GM12878 (cell line): ENCODE results near the gene RERG. TPM values are rescaled to one million over a fixed set of nuclear protein-coding genes. Genes with fewer than 3 reads are reported as not detected.

ENCODE experiments used
- ATAC-seq: fragments of 200-7000 bp; cut with Tn5 transposase; 3 replicates; pipeline ENCODE4 v1.9.1; 2020; ENCODE audit warnings: mild to moderate bottlenecking, moderate library complexity
- BruUV-seq: library from RNA; stranded (reverse); fragments of 400-500 nt; replicated peaks from 2 replicates; lab custom pipeline; 2021; lab: Mats Ljungman, UMichigan
- CTCF ChIA-PET: fragments of 300-600 bp; sonication (Branson Sonifier 250); formaldehyde crosslinking; extraction: SDS; loops from one replicate; lab custom pipeline; 2021; ENCODE audit warnings: inconsistent platforms; lab: Yijun Ruan, JAX
- POLR2A ChIA-PET: fragments of 350-600 bp; formaldehyde crosslinking; extraction: SDS; loops from one replicate; lab custom pipeline; 2021; ENCODE audit warnings: inconsistent platforms; lab: Charles Lee
- RAD21 ChIA-PET: fragments of 300-600 bp; sonication (Branson Sonifier 250); formaldehyde crosslinking; loops from one replicate; lab custom pipeline; 2023; ENCODE audit warnings: antibody characterized with exemption; ENCODE audit not compliant: unreplicated experiment; lab: Charles Lee
- SMC1A ChIA-PET: fragments of 300-600 bp; sonication (Branson Sonifier 250); formaldehyde crosslinking; loops from one replicate; lab custom pipeline; 2023; ENCODE audit not compliant: unreplicated experiment, uncharacterized antibody; lab: Charles Lee
- DNase-seq: peaks from one replicate; pipeline ENCODE4 v3.0.0-alpha.2; 2011; ENCODE audit warnings: low read depth, low spot score
- FAIRE-seq: peaks from 3 replicates; lab custom pipeline; 2011; peaks lifted over from hg19 to GRCh38; lab: Jason Lieb, UNC
- H2AFZ ChIP-seq: 2 replicates; pipeline ENCODE4 v1.6.0; 2011; ENCODE audit warnings: low read depth, low read length, control low read depth; ENCODE audit not compliant: control insufficient read depth
- H3K27ac ChIP-seq: 2 replicates; pipeline ENCODE4 v1.5.1; 2011; ENCODE audit warnings: control low read depth; ENCODE audit not compliant: control insufficient read depth, insufficient read depth
- H3K27me3 ChIP-seq, 2 experiments: replicated peaks in 1 of 2; 2 replicates each; pipeline versions ENCODE4 v1.6.0 to v1.6.1; 2011; ENCODE audit warnings: low read length in 1 of 2; ENCODE audit not compliant: control insufficient read depth in 2 of 2, insufficient read depth in 2 of 2
- H3K36me3 ChIP-seq, 2 experiments: 2 replicates each; pipeline ENCODE4 v1.5.1; 2011; ENCODE audit warnings: low read length in 1 of 2; ENCODE audit not compliant: control insufficient read depth in 2 of 2, insufficient read depth in 2 of 2
- H3K4me1 ChIP-seq: 2 replicates; pipeline ENCODE4 v1.6.1; 2011; ENCODE audit warnings: mild to moderate bottlenecking, low read length, moderate library complexity, mixed read lengths; ENCODE audit not compliant: control insufficient read depth, insufficient read depth
- H3K4me2 ChIP-seq: 2 replicates; pipeline ENCODE4 v1.6.0; 2011; ENCODE audit warnings: control low read depth; ENCODE audit not compliant: control insufficient read depth, insufficient read depth
- H3K4me3 ChIP-seq: fragments of 200-600 bp; sonication (generic); 2 replicates; pipeline ENCODE4 v1.5.1; 2016
- H3K79me2 ChIP-seq: 2 replicates; pipeline ENCODE4 v1.6.0; 2011; ENCODE audit warnings: low read length; ENCODE audit not compliant: control insufficient read depth, insufficient read depth
- H3K9ac ChIP-seq: 2 replicates; pipeline ENCODE4 v1.8.0; 2011; ENCODE audit warnings: low read length, control low read depth, mixed read lengths; ENCODE audit not compliant: control insufficient read depth, insufficient read depth
- H3K9me3 ChIP-seq: replicated peaks from 3 replicates; pipeline ENCODE4 v1.5.1; 2011; ENCODE audit warnings: mild to moderate bottlenecking, low read length; ENCODE audit not compliant: control insufficient read depth, insufficient read depth
- H4K20me1 ChIP-seq: 2 replicates; pipeline ENCODE4 v1.6.0; 2011; ENCODE audit not compliant: control insufficient read depth, insufficient read depth
- ATF7 ChIP-seq: fragments of 450-650 bp; IDR thresholded peaks from 2 replicates; pipeline ENCODE4 v1.6.1; 2016; ENCODE audit warnings: low read depth, mild to moderate bottlenecking
- CHD2 ChIP-seq: IDR thresholded peaks from 2 replicates; pipeline ENCODE4 v1.6.1; 2011; ENCODE audit warnings: low read depth, low read length, improper control_type of control experiment, borderline replicate concordance
- ELK1 ChIP-seq: IDR thresholded peaks from 2 replicates; pipeline ENCODE4 v1.6.1; 2012; ENCODE audit warnings: low read depth, low read length, improper control_type of control experiment
- JUND ChIP-seq: IDR thresholded peaks from 2 replicates; pipeline ENCODE4 v1.6.1; 2012; ENCODE audit warnings: low read depth, mild to moderate bottlenecking, low read length, improper control_type of control experiment, moderate library complexity
- MYB ChIP-seq: fragments of 150-350 bp; IDR thresholded peaks from 2 replicates; pipeline ENCODE4 v1.6.1; 2014; ENCODE audit warnings: mild to moderate bottlenecking, low read depth, low read length, borderline replicate concordance
- NR2C1 ChIP-seq: fragments of 450-650 bp; IDR thresholded peaks from 2 replicates; pipeline ENCODE4 v1.6.1; 2017; ENCODE audit warnings: antibody characterized with exemption, mild to moderate bottlenecking, moderate library complexity
- POLR2AphosphoS5 ChIP-seq: IDR thresholded peaks from 2 replicates; pipeline ENCODE4 v1.6.1; 2011; ENCODE audit warnings: mild to moderate bottlenecking, low read length, inconsistent platforms
- SPI1 ChIP-seq: IDR thresholded peaks from 2 replicates; pipeline ENCODE4 v1.6.1; 2011; ENCODE audit warnings: low read depth, mild to moderate bottlenecking, low read length, moderate library complexity, borderline replicate concordance; ENCODE audit not compliant: insufficient read depth
- ZNF274 ChIP-seq: IDR thresholded peaks from one replicate; pipeline ENCODE4 v1.8.0; 2011; ENCODE audit not compliant: insufficient read length, insufficient read depth
- WGBS: methylation state at CpG from one replicate; pipeline ENCODE4 v1.1.6; 2016; ENCODE audit warnings: low lambda C conversion rate; ENCODE audit not compliant: insufficient replicate concordance, insufficient coverage; ENCODE audit errors: missing lambda C conversion rate; 5-methylcytosine and 5-hydroxymethylcytosine counted together
- in situ Hi-C: fragments of 300-500 bp; cut with MboI; formaldehyde crosslinking; loops from 9 replicates; pipeline ENCODE4 v1.14.3; 2018; ENCODE audit warnings: mixed read lengths
- intact Hi-C: fragments of 100-400 bp; cut with micrococcal nuclease; formaldehyde crosslinking; loops from one replicate; pipeline ENCODE4 v1.14.2; 2022; ENCODE audit not compliant: unreplicated experiment
- polyA plus RNA-seq, 11 experiments: library from polyadenylated mRNA; depleted of rRNA in 4 of 11; unstranded in 6 of 11; stranded (reverse) in 5 of 11; fragments of >200 nt; fragmentation: Nextera tagmentation in 4 of 11; fragmentation: Illumina TruSeq in 1 of 11; extraction: Ambion mirVana in 4 of 11; extraction: Trizol in 1 of 11; gene quantifications; 1 replicate in 1 of 11; 2 replicates in 10 of 11; pipeline versions ENCODE4 v1.2.1 to v1.2.3, GENCODE V29; 2011 to 2016; ENCODE audit warnings: inconsistent platforms in 2 of 11, missing spikeins in 2 of 11, low read depth in 1 of 11
- total RNA-seq, 4 experiments: library from RNA; depleted of rRNA in 3 of 4; stranded (reverse); fragments of >200 nt in 3 of 4; fragmentation: Illumina TruSeq in 1 of 4; extraction: Trizol in 1 of 4; gene quantifications; 2 replicates each; pipeline versions ENCODE4 v1.2.1 to v1.2.3, GENCODE V29; 2013 to 2021
- TF ChIP-seq, protein P1 (sequence below): fragments of 450-650 bp; IDR thresholded peaks from 2 replicates; pipeline ENCODE4 v1.6.1; 2017; ENCODE audit warnings: mild to moderate bottlenecking, moderate library complexity

RERG gene
- total and polyA plus RNA-seq, 10 of the 15 experiments (the other 5 are each of a cell fraction or from before 2014, with no cell fraction given) = 0.03 to 5.3 (median 0.05) TPM; not detected in 5

- no peak for TF ChIP-seq NR2C1
- TF ChIP-seq MYB = no peak
- no peak for TF ChIP-seq ELK1
- no peak for TF ChIP-seq CHD2
- no peak for TF ChIP-seq ATF7
- TF ChIP-seq, all 136 proteins: peak for 0
Measured at GRCh38 chr12:15234011-15234410, 12.8 kb upstream of the RERG start (continued).

- Histone ChIP-seq H3K79me2 (no peaks in the 10 kb centered on the region), H3K9ac (no peak overlapping the region), H3K4me1 (no peaks in the 10 kb centered on the region), H2AFZ (no peak overlapping the region), H3K27ac (no peak overlapping the region), H4K20me1 (no peaks in the 10 kb centered on the region), H3K9me3 (no peaks in the 10 kb centered on the region), H3K27me3 (no peaks in the 10 kb centered on the region), H3K36me3 (no peaks in the 10 kb centered on the region), H3K4me3 (no peak overlapping the region), H3K4me2 (no peak overlapping the region)
- 8% methylated on average over 1 of the region's 1 CpG for WGBS
- RAD21 ChIA-PET = no interaction called here
- CTCF ChIA-PET = interaction anchor here (1.0 kb wide), 1 partner anchor 19 kb away, joined by 3 read pairs; no protein-coding TSS in a partner anchor
- no TSS peak for BruUV-seq
- no peak for FAIRE-seq
- SMC1A ChIA-PET = interaction anchor here (1.2 kb wide), 1 partner anchor 37 kb away, joined by 4 read pairs; no protein-coding TSS in a partner anchor
- no peak for ATAC-seq
- TF ChIP-seq SPI1 (no peak), JUND (no peak), POLR2AphosphoS5 (no peak), ZNF274 (no peak)
- TF ChIP-seq, protein P1, sequence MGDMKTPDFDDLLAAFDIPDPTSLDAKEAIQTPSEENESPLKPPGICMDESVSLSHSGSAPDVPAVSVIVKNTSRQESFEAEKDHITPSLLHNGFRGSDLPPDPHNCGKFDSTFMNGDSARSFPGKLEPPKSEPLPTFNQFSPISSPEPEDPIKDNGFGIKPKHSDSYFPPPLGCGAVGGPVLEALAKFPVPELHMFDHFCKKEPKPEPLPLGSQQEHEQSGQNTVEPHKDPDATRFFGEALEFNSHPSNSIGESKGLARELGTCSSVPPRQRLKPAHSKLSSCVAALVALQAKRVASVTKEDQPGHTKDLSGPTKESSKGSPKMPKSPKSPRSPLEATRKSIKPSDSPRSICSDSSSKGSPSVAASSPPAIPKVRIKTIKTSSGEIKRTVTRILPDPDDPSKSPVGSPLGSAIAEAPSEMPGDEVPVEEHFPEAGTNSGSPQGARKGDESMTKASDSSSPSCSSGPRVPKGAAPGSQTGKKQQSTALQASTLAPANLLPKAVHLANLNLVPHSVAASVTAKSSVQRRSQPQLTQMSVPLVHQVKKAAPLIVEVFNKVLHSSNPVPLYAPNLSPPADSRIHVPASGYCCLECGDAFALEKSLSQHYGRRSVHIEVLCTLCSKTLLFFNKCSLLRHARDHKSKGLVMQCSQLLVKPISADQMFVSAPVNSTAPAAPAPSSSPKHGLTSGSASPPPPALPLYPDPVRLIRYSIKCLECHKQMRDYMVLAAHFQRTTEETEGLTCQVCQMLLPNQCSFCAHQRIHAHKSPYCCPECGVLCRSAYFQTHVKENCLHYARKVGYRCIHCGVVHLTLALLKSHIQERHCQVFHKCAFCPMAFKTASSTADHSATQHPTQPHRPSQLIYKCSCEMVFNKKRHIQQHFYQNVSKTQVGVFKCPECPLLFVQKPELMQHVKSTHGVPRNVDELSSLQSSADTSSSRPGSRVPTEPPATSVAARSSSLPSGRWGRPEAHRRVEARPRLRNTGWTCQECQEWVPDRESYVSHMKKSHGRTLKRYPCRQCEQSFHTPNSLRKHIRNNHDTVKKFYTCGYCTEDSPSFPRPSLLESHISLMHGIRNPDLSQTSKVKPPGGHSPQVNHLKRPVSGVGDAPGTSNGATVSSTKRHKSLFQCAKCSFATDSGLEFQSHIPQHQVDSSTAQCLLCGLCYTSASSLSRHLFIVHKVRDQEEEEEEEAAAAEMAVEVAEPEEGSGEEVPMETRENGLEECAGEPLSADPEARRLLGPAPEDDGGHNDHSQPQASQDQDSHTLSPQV = no peak
- in situ Hi-C loops = no loop called here
- intact Hi-C loops = no loop called here
- POLR2A ChIA-PET = no interaction called here
- DNase-seq = no peak
Measured at GRCh38 chr12:15232959-15233358, 11.7 kb upstream of the RERG start.
